ENCODE results near the gene GAS6. TPM values are rescaled to one million over a fixed set of nuclear protein-coding genes. Genes with fewer than 3 reads are reported as not detected.
A peak's percentile ranks its signal among the peaks of the same experiment; 100 is the strongest.

GAS6 gene
- total and polyA plus RNA-seq, 9 of the 15 experiments (the other 6 are each of a cell fraction or from before 2014, with no cell fraction given): 0.14 to 9.7 (median 4.7) TPM; not detected in 1

DNA sequence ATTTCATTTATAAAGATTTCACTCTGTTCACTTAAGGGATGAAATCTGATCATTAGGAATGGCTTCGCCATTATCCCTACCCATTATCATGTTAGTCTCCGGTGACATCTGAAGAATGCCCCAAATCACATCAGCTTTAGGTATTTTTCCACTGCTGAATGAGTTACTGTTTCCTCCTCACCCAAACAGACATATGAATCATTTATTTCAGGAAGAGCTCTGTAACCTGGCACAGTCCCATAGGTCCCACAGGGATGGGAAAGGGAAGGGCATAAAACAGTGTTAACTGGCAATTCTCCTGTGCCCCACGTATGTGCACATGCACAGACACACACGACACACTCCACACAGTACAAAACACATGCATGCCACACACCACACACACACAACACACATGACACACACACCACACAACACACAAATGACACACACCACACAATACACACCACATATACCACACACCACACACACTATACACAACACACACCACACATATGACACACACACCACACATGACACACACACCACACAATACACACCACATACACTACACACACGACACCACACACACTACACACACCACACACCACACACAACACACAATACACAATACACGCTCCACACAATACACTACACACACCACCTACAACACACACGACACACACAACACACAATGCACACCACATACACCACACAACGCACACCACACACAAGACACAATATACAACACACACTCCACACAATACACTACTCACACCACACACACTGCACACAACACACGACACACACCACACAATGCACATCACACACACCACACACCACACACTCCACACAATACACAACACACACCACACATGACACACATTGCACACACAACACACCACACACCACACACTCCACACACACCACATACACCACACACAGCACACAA, 89.4 kb downstream of the GAS6 start:
- ATAC-seq (no peak), DNase-seq (ENCODE audit: extremely low read depth in 1 of 4, low spot score in 3 of 4) (no peak), FAIRE-seq (peak; percentile 82)
- no TSS peak for BruUV-seq (replicated peaks)
- CTCF ChIA-PET (ENCODE audit: low intra/inter-chr PET ratio): no interaction called here
- peaks cover 1 to 55% of the 10 kb centered on the region in 2 experiments for H3K27me3 ChIP-seq (ENCODE audit: control insufficient read depth in 2 of 2, insufficient read depth in 2 of 2, low read length in 2 of 2)
- H3K36me3 ChIP-seq (ENCODE audit: control insufficient read depth, insufficient read depth, low read length): no peaks in the 10 kb centered on the region
- POLR2A ChIA-PET: no interaction called here
- H3K9me3 ChIP-seq (replicated peaks; ENCODE audit: control insufficient read depth, insufficient read depth, low read depth, low read length): no peaks in the 10 kb centered on the region; the same call in 1 of the 2 replicates
- H3K27ac ChIP-seq (ENCODE audit: extremely low read depth, low read depth, low read length): no peak overlapping the region
- H3K4me3 ChIP-seq: no peak overlapping the region
- in situ Hi-C loops (cut with MboI) (no loop called here), intact Hi-C loops (cut with micrococcal nuclease) (no loop called here)
- TF ChIP-seq ETS1 (conservative IDR thresholded peaks at IDR 0.05; ENCODE audit: control insufficient read depth, low read depth, low read length) (no peak), ZNF282 (CRISPR knock-in tag; IDR thresholded peaks at IDR 0.05) (0 out of 2 replicates have a peak, but pooled peaks have one; percentile 42), ARHGAP35 (IDR thresholded peaks at IDR 0.05; ENCODE audit: partially characterized antibody) (peak; percentile 18), ZFP30 (CRISPR knock-in tag; IDR thresholded peaks at IDR 0.05; ENCODE audit: borderline replicate concordance) (no peak)
- TF ChIP-seq, protein P1, sequence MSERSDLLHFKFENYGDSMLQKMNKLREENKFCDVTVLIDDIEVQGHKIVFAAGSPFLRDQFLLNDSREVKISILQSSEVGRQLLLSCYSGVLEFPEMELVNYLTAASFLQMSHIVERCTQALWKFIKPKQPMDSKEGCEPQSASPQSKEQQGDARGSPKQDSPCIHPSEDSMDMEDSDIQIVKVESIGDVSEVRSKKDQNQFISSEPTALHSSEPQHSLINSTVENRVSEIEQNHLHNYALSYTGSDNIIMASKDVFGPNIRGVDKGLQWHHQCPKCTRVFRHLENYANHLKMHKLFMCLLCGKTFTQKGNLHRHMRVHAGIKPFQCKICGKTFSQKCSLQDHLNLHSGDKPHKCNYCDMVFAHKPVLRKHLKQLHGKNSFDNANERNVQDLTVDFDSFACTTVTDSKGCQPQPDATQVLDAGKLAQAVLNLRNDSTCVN (CRISPR knock-in tag; IDR thresholded peaks at IDR 0.05): 0 out of 2 replicates have a peak, but pooled peaks have one; percentile 61
- no peaks in the 10 kb centered on the region; a peak in 1 of 5 replicates for H3K4me1 ChIP-seq (replicated peaks in 1 of 2; ENCODE audit: control insufficient read depth in 2 of 2, insufficient read depth in 2 of 2, low read length in 2 of 2)
- H2AFZ ChIP-seq (ENCODE audit: low read depth, low read length): no peak overlapping the region
- H3K9ac ChIP-seq (ENCODE audit: insufficient read depth in 1 of 2, low read depth in 2 of 2, low read length in 2 of 2): no peak overlapping the region
- no peaks in the 10 kb centered on the region for H3K79me2 ChIP-seq (ENCODE audit: control insufficient read depth, insufficient read depth, low read length)
- no peaks in the 10 kb centered on the region for H3K9me1 ChIP-seq (ENCODE audit: control insufficient read depth, insufficient read depth, low read length)
- no peaks in the 10 kb centered on the region; the same call in 1 of the 2 replicates for H4K20me1 ChIP-seq (replicated peaks; ENCODE audit: control insufficient read depth, insufficient read depth, low read length)
- H3K4me2 ChIP-seq (ENCODE audit: insufficient read depth, low read length): no peak overlapping the region
- 1% methylated on average over 8 of the region's 9 CpGs for WGBS (ENCODE audit: insufficient coverage, low coverage, missing lambda C conversion rate)

All from K562 (cell line).